ENCODE measurements around the gene LPP. TPM values are rescaled to one million over a fixed set of nuclear protein-coding genes. Genes with fewer than 3 reads are reported as not detected.

The LPP gene
- total RNA-seq, 4 donors from 2014 or later: 45.9 to 81.1 (median 63.0) TPM

DNA sequence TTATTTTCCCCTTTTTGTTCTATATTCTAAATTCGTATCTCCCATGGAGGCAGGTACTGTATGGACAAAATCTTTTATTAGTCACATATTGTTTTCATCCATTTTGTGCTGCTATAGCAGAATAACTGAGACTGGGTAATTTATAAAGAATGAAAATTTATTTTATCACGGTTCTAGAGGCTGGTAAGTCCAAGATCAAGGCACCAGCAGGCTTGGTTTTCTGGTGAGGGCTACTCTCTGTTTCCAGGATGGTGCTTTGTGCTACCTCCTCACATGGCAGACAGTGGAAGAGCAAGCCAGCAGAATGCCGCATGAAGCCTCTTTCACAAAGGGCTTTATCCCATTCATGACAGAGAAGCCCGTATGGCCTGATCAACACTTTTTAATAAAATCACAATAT is 595.9 kb downstream of the LPP start:
- no peak overlapping the region for H3K4me3 ChIP-seq (ENCODE audit: low read depth, poor library complexity, severe bottlenecking)
- WGBS, 2 donors: 96 to 99% methylated on average over 4 of the region's 4 CpGs
- no peak for TF ChIP-seq POLR2A (IDR thresholded peaks at IDR 0.05)
- TF ChIP-seq, protein P1, sequence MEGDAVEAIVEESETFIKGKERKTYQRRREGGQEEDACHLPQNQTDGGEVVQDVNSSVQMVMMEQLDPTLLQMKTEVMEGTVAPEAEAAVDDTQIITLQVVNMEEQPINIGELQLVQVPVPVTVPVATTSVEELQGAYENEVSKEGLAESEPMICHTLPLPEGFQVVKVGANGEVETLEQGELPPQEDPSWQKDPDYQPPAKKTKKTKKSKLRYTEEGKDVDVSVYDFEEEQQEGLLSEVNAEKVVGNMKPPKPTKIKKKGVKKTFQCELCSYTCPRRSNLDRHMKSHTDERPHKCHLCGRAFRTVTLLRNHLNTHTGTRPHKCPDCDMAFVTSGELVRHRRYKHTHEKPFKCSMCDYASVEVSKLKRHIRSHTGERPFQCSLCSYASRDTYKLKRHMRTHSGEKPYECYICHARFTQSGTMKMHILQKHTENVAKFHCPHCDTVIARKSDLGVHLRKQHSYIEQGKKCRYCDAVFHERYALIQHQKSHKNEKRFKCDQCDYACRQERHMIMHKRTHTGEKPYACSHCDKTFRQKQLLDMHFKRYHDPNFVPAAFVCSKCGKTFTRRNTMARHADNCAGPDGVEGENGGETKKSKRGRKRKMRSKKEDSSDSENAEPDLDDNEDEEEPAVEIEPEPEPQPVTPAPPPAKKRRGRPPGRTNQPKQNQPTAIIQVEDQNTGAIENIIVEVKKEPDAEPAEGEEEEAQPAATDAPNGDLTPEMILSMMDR (IDR thresholded peaks at IDR 0.05): no peak
- no peak for DNase-seq (ENCODE audit: low spot score in 2 of 2)
- intact Hi-C loops (cut with DNase I; ENCODE audit: low total_unique reads): no loop called here

DNA sequence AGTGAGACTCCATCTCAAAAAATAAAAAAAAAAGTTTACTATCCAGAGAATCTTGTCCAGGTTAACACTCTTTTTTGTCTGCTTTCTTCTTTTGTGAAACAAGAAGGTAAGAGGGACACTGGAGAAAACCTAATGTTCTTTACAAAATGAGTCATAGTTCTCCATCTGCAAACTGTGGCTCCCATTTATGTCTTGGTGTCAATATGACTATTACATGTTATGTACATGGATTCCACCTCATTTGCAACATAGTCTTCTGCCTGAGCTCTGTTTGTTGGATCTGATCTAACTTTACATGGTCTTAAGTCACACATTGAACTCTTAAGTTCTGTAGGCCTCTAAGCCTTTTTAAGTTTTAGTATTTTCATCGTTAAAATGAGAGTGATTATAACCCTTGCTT is 596.7 kb downstream of the LPP start:
- no peak overlapping the region for H3K4me3 ChIP-seq (ENCODE audit: low read depth, poor library complexity, severe bottlenecking)
- intact Hi-C loops (cut with DNase I; ENCODE audit: low total_unique reads): no loop called here
- no peak for TF ChIP-seq POLR2A (IDR thresholded peaks at IDR 0.05)
- TF ChIP-seq, protein P1 (IDR thresholded peaks at IDR 0.05): no peak
- WGBS, 2 donors: 87 to 88% methylated on average over 1 of the region's 1 CpG
- no peak for DNase-seq (ENCODE audit: low spot score in 2 of 2)

DNA sequence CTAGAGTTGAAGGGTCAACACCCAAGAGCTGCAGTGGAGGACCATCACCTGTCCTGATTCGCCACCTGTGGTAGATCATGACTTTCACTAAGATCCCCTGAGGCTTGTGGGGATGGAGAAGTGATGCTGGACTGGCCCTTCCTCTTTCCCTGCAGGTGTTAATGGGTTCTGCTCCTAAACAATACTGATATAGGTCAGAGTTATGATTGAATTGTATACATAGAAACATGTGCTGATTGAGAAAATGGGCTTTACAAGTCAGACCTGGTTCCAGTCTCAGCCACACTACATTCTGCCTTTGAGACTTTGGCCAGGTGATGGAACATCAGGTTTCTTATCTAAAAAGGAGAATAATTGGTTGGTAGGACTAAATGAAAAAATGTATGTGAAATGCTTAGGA is 598.9 kb downstream of the LPP start:
- intact Hi-C loops (cut with DNase I; ENCODE audit: low total_unique reads): no loop called here
- no peak for DNase-seq (ENCODE audit: low spot score in 2 of 2)
- 95 to 100% methylated on average over 1 of the region's 1 CpG for WGBS, 2 donors
- TF ChIP-seq, protein P1 (IDR thresholded peaks at IDR 0.05): no peak
- TF ChIP-seq POLR2A (IDR thresholded peaks at IDR 0.05): no peak
- no peak overlapping the region for H3K4me3 ChIP-seq (ENCODE audit: low read depth, poor library complexity, severe bottlenecking)

DNA sequence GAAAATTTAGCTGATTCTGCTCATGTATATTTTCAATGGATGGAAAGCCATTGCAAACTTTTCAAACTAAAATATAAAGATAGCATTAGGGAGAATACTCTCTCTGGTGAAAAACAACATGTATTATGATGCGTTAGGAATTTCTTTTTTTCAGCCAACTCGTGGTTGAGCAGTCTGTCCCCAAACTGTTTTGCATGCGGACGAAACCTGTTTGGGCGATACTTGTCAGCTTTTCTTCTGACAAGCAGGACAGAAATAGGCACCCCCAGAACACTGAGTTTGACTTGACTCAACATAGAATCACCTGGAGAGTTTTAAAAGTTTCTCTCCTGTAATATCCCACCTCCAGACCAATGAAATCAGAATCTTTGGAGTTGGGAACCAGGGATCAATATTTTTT is 600.3 kb downstream of the LPP start:
- no peak for TF ChIP-seq POLR2A (IDR thresholded peaks at IDR 0.05)
- TF ChIP-seq, protein P1 (IDR thresholded peaks at IDR 0.05): no peak
- DNase-seq (ENCODE audit: low spot score in 2 of 2): no peak
- intact Hi-C loops (cut with DNase I; ENCODE audit: low total_unique reads): no loop called here
- no peak overlapping the region for H3K4me3 ChIP-seq (ENCODE audit: low read depth, poor library complexity, severe bottlenecking)
- 88 to 92% methylated on average over 5 of the region's 5 CpGs for WGBS, 2 donors

DNA sequence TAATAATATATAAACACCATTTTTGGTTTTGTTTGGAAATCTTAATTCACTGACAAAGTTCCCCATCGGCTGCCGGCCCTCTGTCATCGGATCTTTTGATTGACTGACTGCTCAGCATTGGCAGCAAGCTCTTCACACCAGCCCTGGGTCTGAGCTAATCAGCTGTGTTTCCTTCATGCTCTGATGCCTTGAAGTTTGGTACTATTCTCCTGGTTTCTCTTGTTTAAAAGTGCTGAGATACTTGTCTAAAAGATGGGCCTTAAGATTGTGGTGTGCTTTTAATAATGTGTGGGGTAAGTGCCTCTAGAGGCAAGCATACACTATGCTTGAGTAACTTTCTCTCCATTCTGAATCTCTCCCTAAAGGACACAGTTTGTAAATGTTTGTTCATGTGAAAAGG is 602.3 kb downstream of the LPP start:
- DNase-seq (ENCODE audit: low spot score in 2 of 2): no peak
- intact Hi-C loops (cut with DNase I; ENCODE audit: low total_unique reads): no loop called here
- no peak overlapping the region for H3K4me3 ChIP-seq (ENCODE audit: low read depth, poor library complexity, severe bottlenecking)
- TF ChIP-seq POLR2A (IDR thresholded peaks at IDR 0.05): no peak
- TF ChIP-seq, protein P1 (IDR thresholded peaks at IDR 0.05): no peak
- WGBS, 2 donors: 95 to 99% methylated on average over 3 of the region's 3 CpGs

DNA sequence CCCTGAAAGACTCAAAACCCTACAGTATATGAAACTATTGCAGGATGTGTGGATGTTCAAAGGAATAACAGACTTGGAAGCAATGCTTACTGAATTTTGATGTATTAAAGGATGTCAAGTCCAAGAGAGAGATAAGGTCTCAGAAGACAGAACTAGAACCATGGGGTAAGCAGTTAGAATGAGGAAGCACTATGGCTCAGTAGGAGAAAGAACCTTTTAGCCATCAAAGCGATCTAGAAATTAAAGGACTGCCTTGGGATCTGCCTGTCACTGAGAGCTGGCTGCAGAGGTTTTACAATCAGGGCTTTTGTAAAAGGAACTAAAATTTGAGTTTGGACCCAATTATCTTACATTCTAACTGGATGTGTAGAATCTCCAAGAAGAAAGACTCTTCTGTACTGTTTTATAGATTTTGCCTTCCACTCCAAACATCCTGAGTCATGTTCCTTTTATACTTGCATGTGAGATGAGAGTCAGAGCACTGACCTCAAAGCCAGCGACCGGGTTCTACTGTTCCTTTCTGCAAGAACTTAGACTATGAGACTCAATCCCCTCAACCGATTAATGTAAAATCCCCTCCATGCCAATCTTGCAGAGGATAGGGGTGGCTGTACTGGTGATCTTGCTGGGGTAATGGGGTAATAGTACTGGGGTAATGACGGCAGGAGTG is 605.5 kb downstream of the LPP start:
- no peak overlapping the region for H3K4me3 ChIP-seq (ENCODE audit: low read depth, poor library complexity, severe bottlenecking)
- intact Hi-C loops (cut with DNase I; ENCODE audit: low total_unique reads): no loop called here
- TF ChIP-seq, protein P1 (IDR thresholded peaks at IDR 0.05): no peak
- no peak for TF ChIP-seq POLR2A (IDR thresholded peaks at IDR 0.05)
- 89% methylated on average over 5 of the region's 5 CpGs for WGBS, 2 donors
- DNase-seq (ENCODE audit: low spot score in 2 of 2): no peak
